Posterior cingulate gyrus (tissue), 11 donors: Measurements from ENCODE around the gene CTPS1.

Source experiments
- DNase-seq, 10 donors: peaks; one replicate each; pipeline versions ENCODE4 v3.0.0 to v3.0.0-alpha.2; 2020 to 2021; ENCODE audit warnings: mixed read lengths in 3 of 10
- intact Hi-C: fragments of 100-400 bp; cut with DNase I; formaldehyde crosslinking; loops from one replicate; pipeline ENCODE4 v1.15.1; 2023

The CTPS1 gene

DNA sequence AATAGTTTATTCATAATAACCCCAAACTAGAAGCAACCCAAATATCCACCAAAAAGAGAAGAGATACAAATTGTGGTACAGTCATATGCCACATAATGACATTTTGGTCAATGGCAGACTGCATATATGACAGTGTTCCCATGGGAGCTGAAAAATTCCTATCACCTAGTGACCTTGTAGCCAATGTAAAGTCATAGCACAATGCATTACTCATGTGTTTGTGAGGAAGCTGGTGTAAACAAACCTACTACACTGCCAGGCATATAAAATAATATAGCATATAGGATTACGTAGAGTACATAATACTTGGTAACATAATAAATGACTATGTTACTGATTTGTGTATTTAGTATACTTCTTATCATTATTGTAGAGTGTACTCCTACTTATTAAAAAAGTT is 71.5 kb downstream of the CTPS1 start:
- intact Hi-C loops, result no loop called here
- DNase-seq, result no peak

- intact Hi-C loops, result no loop called here
- DNase-seq, result no peak
Measured at GRCh38 chr1:41053316-41053715, 73.8 kb downstream of the CTPS1 start.

DNA sequence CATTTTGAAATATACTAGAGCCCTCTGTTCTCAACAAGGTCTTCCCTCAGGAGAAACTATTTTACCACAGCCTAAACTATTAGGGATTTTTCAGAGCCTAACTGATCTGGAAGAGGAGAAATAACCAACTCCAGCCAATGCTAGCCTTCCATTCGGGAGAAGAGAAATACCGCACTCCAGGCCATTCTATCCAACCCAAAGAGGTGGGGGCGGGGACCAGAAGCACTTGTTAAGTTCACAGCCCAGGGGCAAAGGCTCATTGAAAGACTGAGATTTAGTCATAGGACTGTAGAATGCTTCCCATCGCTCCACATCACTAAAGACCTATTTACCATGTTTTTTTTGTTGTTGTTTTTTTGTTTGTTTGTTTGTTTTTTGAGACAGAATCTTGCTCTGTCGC is 77.4 kb downstream of the CTPS1 start:
- no peak for DNase-seq
- intact Hi-C loops, result no loop called here
